OCI-LY1 (cell line): ENCODE results near the gene ODAD2.

Source experiments
- H2AFZ ChIP-seq: fragments of 200-600 bp; sonication (generic), shearing (Covaris generic); 2 replicates; pipeline ENCODE4 v1.6.0; 2014; ENCODE audit warnings: antibody characterized with exemption, mild to moderate bottlenecking, low read length
- H3F3A ChIP-seq: fragments of 200-600 bp; sonication (generic), shearing (Covaris generic); 2 replicates; pipeline ENCODE4 v1.6.0; 2014; ENCODE audit warnings: mild to moderate bottlenecking, antibody characterized with exemption, low read length, moderate library complexity; ENCODE audit not compliant: insufficient read depth
- H3K27ac ChIP-seq: fragments of 200-600 bp; sonication (generic); 2 replicates; pipeline ENCODE4 v1.5.1; 2014; ENCODE audit warnings: low read length, mixed run types, mild to moderate bottlenecking, low read depth; ENCODE audit not compliant: poor library complexity, severe bottlenecking
- H3K27me3 ChIP-seq: fragments of 200-600 bp; sonication (generic); 2 replicates; pipeline ENCODE4 v1.6.0; 2014; ENCODE audit warnings: antibody characterized with exemption, mild to moderate bottlenecking, low read length, moderate library complexity; ENCODE audit not compliant: insufficient read depth
- H3K36me3 ChIP-seq: fragments of 200-600 bp; sonication (generic); 2 replicates; pipeline ENCODE4 v1.6.1; 2014; ENCODE audit warnings: mild to moderate bottlenecking, antibody characterized with exemption, low read length, moderate library complexity, mixed read lengths; ENCODE audit not compliant: insufficient read depth
- H3K4me1 ChIP-seq: fragments of 200-600 bp; sonication (generic); 2 replicates; pipeline ENCODE4 v1.5.1; 2014; ENCODE audit warnings: mild to moderate bottlenecking, low read length, moderate library complexity; ENCODE audit not compliant: insufficient read depth, severe bottlenecking
- H3K4me2 ChIP-seq: fragments of 200-600 bp; sonication (generic), shearing (Covaris generic); 2 replicates; pipeline ENCODE4 v1.6.1; 2014; ENCODE audit warnings: low read length
- H3K4me3 ChIP-seq: fragments of 200-600 bp; sonication (generic); 2 replicates; pipeline ENCODE4 v1.5.1; 2014; ENCODE audit warnings: low read length, low read depth, mild to moderate bottlenecking, mixed read lengths; ENCODE audit not compliant: poor library complexity, severe bottlenecking
- H3K79me2 ChIP-seq: fragments of 200-600 bp; shearing (Covaris generic); 2 replicates; pipeline ENCODE4 v1.6.1; 2016; ENCODE audit warnings: mixed run types, low read length, mixed read lengths; ENCODE audit not compliant: insufficient read depth
- H3K9ac ChIP-seq: fragments of 200-600 bp; sonication (generic), shearing (Covaris generic); 2 replicates; pipeline ENCODE4 v1.6.1; 2014; ENCODE audit warnings: mild to moderate bottlenecking, low read length, mixed read lengths
- H3K9me2 ChIP-seq: fragments of 200-600 bp; sonication (generic), shearing (Covaris generic); 2 replicates; pipeline ENCODE4 v1.6.1; 2014; ENCODE audit warnings: low read depth, mild to moderate bottlenecking, low read length, mixed read lengths
- H3K9me3 ChIP-seq: fragments of 200-600 bp; shearing (Covaris generic); 2 replicates; pipeline ENCODE4 v1.6.1; 2014; ENCODE audit warnings: low read length, mixed read lengths
- H4K20me1 ChIP-seq: fragments of 200-600 bp; sonication (generic), shearing (Covaris generic); 2 replicates; pipeline ENCODE4 v1.6.0; 2016; ENCODE audit warnings: mild to moderate bottlenecking, low read length; ENCODE audit not compliant: insufficient read depth
- CTCF ChIP-seq: fragments of 200-600 bp; sonication (generic), shearing (Covaris generic); IDR thresholded peaks from 2 replicates; pipeline ENCODE4 v1.5.1; 2017; ENCODE audit warnings: mild to moderate bottlenecking, antibody characterized with exemption, low read length, moderate library complexity, mixed read lengths
- EZH2 ChIP-seq: fragments of 200-600 bp; sonication (generic), shearing (Covaris generic); IDR thresholded peaks from 2 replicates; pipeline ENCODE4 v1.8.0; 2017; ENCODE audit warnings: borderline replicate concordance, mixed run types, mild to moderate bottlenecking, antibody characterized with exemption, low read length, moderate library complexity, mixed read lengths

The ODAD2 gene

GRCh38 chr10:27774831-27775230 is 224.0 kb downstream of the ODAD2 start:
- no peaks in the 10 kb centered on the region for H3K9me3 ChIP-seq
- H3K4me3 ChIP-seq = no peak overlapping the region
- no peaks in the 10 kb centered on the region for H3F3A ChIP-seq
- H2AFZ ChIP-seq = no peak overlapping the region
- H3K4me2 ChIP-seq = no peak overlapping the region
- H3K9ac ChIP-seq = no peak overlapping the region
- H3K4me1 ChIP-seq = no peaks in the 10 kb centered on the region
- no peak overlapping the region for H3K27ac ChIP-seq
- no peaks in the 10 kb centered on the region for H3K79me2 ChIP-seq
- H3K9me2 ChIP-seq = no peaks in the 10 kb centered on the region
- H4K20me1 ChIP-seq = no peaks in the 10 kb centered on the region
- no peaks in the 10 kb centered on the region for H3K36me3 ChIP-seq
- TF ChIP-seq CTCF (no peak), EZH2 (no peak)
- no peaks in the 10 kb centered on the region for H3K27me3 ChIP-seq

- H3K4me3 ChIP-seq = no peak overlapping the region
- no peaks in the 10 kb centered on the region for H4K20me1 ChIP-seq
- H3K9me2 ChIP-seq = no peaks in the 10 kb centered on the region
- H3K9ac ChIP-seq = no peak overlapping the region
- H3K36me3 ChIP-seq = no peaks in the 10 kb centered on the region
- H3K27me3 ChIP-seq = no peaks in the 10 kb centered on the region
- H3K9me3 ChIP-seq = no peaks in the 10 kb centered on the region
- no peak overlapping the region for H2AFZ ChIP-seq
- no peak overlapping the region for H3K4me2 ChIP-seq
- no peak overlapping the region for H3K27ac ChIP-seq
- H3F3A ChIP-seq = no peaks in the 10 kb centered on the region
- no peak for TF ChIP-seq EZH2
- TF ChIP-seq CTCF = no peak
- no peaks in the 10 kb centered on the region for H3K79me2 ChIP-seq
- H3K4me1 ChIP-seq = no peaks in the 10 kb centered on the region
Observed at GRCh38 chr10:27771231-27771630, 227.6 kb downstream of the ODAD2 start.

- no peaks in the 10 kb centered on the region for H3K27me3 ChIP-seq
- H3F3A ChIP-seq = no peaks in the 10 kb centered on the region
- H3K9ac ChIP-seq = no peak overlapping the region
- H3K36me3 ChIP-seq = no peaks in the 10 kb centered on the region
- H3K9me2 ChIP-seq = no peaks in the 10 kb centered on the region
- TF ChIP-seq EZH2 (no peak), CTCF (no peak)
- no peaks in the 10 kb centered on the region for H3K79me2 ChIP-seq
- no peaks in the 10 kb centered on the region for H4K20me1 ChIP-seq
- no peak overlapping the region for H3K4me3 ChIP-seq
- H3K27ac ChIP-seq = no peak overlapping the region
- H3K9me3 ChIP-seq = no peaks in the 10 kb centered on the region
- H3K4me2 ChIP-seq = no peak overlapping the region
- no peak overlapping the region for H2AFZ ChIP-seq
- no peaks in the 10 kb centered on the region for H3K4me1 ChIP-seq
Observed at GRCh38 chr10:27770181-27770580, 228.7 kb downstream of the ODAD2 start.
